Progenitor cell of endocrine pancreas (in vitro differentiated cells): Measurements from ENCODE around the gene TEDC1. TPM values are rescaled to one million over a fixed set of nuclear protein-coding genes. Genes with fewer than 3 reads are reported as not detected.

Experiments
- DNase-seq: peaks from one replicate; pipeline ENCODE4 v3.0.0; 2021; ENCODE audit warnings: low spot score; ENCODE audit not compliant: unreplicated experiment
- H3K27ac Mint-ChIP-seq: 2 replicates; pipeline ENCODE4 v1.8.0; 2021; ENCODE audit warnings: mild to moderate bottlenecking, moderate library complexity, mixed read lengths
- H3K27me3 Mint-ChIP-seq: 2 replicates; pipeline ENCODE4 v1.8.0; 2021; ENCODE audit warnings: mixed read lengths
- H3K36me3 Mint-ChIP-seq: 2 replicates; pipeline ENCODE4 v1.8.0; 2022; ENCODE audit warnings: mixed read lengths; ENCODE audit not compliant: insufficient read depth
- H3K4me1 Mint-ChIP-seq: 2 replicates; pipeline ENCODE4 v1.8.0; 2021; ENCODE audit warnings: low read depth, mixed read lengths
- H3K4me3 Mint-ChIP-seq: 2 replicates; pipeline ENCODE4 v1.8.0; 2021; ENCODE audit warnings: low read depth, mild to moderate bottlenecking, moderate library complexity, mixed read lengths
- H3K9me3 Mint-ChIP-seq: 2 replicates; pipeline ENCODE4 v1.8.0; 2021; ENCODE audit warnings: low read depth, mixed read lengths
- total RNA-seq: library from RNA; stranded (reverse); gene quantifications from 2 replicates; pipeline ENCODE4 v1.2.1, GENCODE V29; 2021
- TF ChIP-seq, protein P1 (sequence below): fragments of 200-600 bp; sonication (generic); IDR thresholded peaks from one replicate; pipeline ENCODE4 v1.5.0; 2021; ENCODE audit warnings: antibody characterized with exemption, mild to moderate bottlenecking; ENCODE audit not compliant: unreplicated experiment

Gene TEDC1
- total RNA-seq, 1 donor from 2014 or later: 20.5 TPM

- no peak overlapping the region for H3K27ac Mint-ChIP-seq
- H3K27me3 Mint-ChIP-seq: peaks cover 28% of the 10 kb centered on the region
- H3K36me3 Mint-ChIP-seq: no peaks in the 10 kb centered on the region
- H3K4me1 Mint-ChIP-seq: no peaks in the 10 kb centered on the region
- TF ChIP-seq, protein P1, sequence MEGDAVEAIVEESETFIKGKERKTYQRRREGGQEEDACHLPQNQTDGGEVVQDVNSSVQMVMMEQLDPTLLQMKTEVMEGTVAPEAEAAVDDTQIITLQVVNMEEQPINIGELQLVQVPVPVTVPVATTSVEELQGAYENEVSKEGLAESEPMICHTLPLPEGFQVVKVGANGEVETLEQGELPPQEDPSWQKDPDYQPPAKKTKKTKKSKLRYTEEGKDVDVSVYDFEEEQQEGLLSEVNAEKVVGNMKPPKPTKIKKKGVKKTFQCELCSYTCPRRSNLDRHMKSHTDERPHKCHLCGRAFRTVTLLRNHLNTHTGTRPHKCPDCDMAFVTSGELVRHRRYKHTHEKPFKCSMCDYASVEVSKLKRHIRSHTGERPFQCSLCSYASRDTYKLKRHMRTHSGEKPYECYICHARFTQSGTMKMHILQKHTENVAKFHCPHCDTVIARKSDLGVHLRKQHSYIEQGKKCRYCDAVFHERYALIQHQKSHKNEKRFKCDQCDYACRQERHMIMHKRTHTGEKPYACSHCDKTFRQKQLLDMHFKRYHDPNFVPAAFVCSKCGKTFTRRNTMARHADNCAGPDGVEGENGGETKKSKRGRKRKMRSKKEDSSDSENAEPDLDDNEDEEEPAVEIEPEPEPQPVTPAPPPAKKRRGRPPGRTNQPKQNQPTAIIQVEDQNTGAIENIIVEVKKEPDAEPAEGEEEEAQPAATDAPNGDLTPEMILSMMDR: no peak
- H3K9me3 Mint-ChIP-seq: no peaks in the 10 kb centered on the region
- H3K4me3 Mint-ChIP-seq: no peak overlapping the region
- no peak for DNase-seq
These were observed 16.2 kb downstream of the TEDC1 start for GRCh38 chr14:105507247-105507646.

DNA sequence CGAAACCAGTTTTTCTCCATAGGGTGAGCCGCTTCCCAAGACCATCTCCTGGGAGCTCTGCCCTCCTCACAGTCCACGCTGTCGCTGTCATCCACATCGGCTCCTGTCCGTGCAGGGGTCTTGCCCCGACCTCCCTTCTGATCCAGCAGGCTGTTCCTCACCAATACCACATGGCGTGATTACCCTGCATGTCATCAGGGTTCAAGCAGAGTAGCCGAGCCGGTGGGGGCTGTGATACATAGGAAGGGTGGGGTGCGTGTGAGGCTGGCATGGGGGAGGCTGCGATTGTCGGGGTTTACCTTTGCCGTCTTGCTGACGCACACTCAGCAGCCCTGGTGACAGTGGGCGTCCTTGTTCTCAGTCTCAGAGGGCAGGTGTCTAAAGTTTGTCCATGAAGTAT is 17.0 kb downstream of the TEDC1 start:
- no peak for DNase-seq
- no peak overlapping the region for H3K27ac Mint-ChIP-seq
- peaks cover 33% of the 10 kb centered on the region for H3K27me3 Mint-ChIP-seq
- no peaks in the 10 kb centered on the region for H3K9me3 Mint-ChIP-seq
- no peaks in the 10 kb centered on the region for H3K4me1 Mint-ChIP-seq
- TF ChIP-seq, protein P1: no peak
- H3K36me3 Mint-ChIP-seq: no peaks in the 10 kb centered on the region
- H3K4me3 Mint-ChIP-seq: no peak overlapping the region

GRCh38 chr14:105508601-105509000 is 17.6 kb downstream of the TEDC1 start:
- no peak for DNase-seq
- TF ChIP-seq, protein P1: no peak
- Mint-ChIP-seq H3K27ac (no peak overlapping the region), H3K9me3 (no peaks in the 10 kb centered on the region), H3K4me3 (no peak overlapping the region), H3K4me1 (no peaks in the 10 kb centered on the region), H3K36me3 (no peaks in the 10 kb centered on the region), H3K27me3 (peaks cover 33% of the 10 kb centered on the region)

DNA sequence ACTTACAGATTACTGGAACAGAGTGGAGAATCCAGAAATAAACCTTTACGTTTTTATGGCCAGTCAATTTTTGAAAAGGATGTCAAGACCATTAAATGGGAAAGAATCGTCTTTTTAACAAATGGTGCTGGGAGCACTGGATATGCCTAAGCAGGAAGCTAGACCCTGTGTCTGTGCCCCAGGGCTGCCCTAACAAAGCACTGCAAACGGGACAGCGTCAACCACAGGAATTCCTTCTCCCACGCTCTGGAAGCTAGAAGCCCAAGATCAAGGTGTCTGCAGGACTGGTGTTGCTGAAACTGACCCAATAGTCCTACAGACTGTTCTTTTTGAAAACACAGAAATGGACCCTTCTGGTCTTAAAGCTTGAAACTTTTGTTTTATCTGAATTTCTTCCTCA is 26.1 kb downstream of the TEDC1 start:
- no peak for DNase-seq
- Mint-ChIP-seq H3K4me1 (no peaks in the 10 kb centered on the region), H3K27me3 (peaks cover 56% of the 10 kb centered on the region), H3K36me3 (no peaks in the 10 kb centered on the region), H3K9me3 (peaks cover 9% of the 10 kb centered on the region), H3K27ac (no peak overlapping the region), H3K4me3 (no peak overlapping the region)
- TF ChIP-seq, protein P1: no peak

GRCh38 chr14:105519946-105520698 is 29.1 kb downstream of the TEDC1 start:
- no peak overlapping the region for H3K27ac Mint-ChIP-seq
- TF ChIP-seq, protein P1: no peak
- peaks cover 9% of the 10 kb centered on the region for H3K9me3 Mint-ChIP-seq
- H3K4me3 Mint-ChIP-seq: no peak overlapping the region
- H3K4me1 Mint-ChIP-seq: no peaks in the 10 kb centered on the region
- peaks cover 66% of the 10 kb centered on the region for H3K27me3 Mint-ChIP-seq
- no peaks in the 10 kb centered on the region for H3K36me3 Mint-ChIP-seq
- no peak for DNase-seq
